GDM1 (cell line): ENCODE results near the gene C11orf65.
"Not testable (repeated sequence)": the region's sequence is repeated elsewhere in the genome, so short reads cannot be mapped to it uniquely, and the experiment has no call there.

ENCODE experiments used
- DNase-seq: peaks from one replicate; lab custom pipeline; 2025; lab: John Stamatoyannopoulos, UW

The C11orf65 gene

GRCh38 chr11:108472681-108473080 lies 5.4 kb upstream of the C11orf65 start:
- DNase-seq: no peak

GRCh38 chr11:108468478-108468864 lies 1.1 kb upstream of the C11orf65 start:
- no peak for DNase-seq

- no peak for DNase-seq
Measured at GRCh38 chr11:108466405-108466804, 924 bp downstream of the C11orf65 start.

GRCh38 chr11:108453207-108453835 lies 14.0 kb downstream of the C11orf65 start:
- DNase-seq: no peak

GRCh38 chr11:108441445-108441844 lies 25.9 kb downstream of the C11orf65 start:
- DNase-seq: not testable (repeated sequence)

- no peak for DNase-seq
Measured at GRCh38 chr11:108436594-108436993, 30.7 kb downstream of the C11orf65 start.

GRCh38 chr11:108435066-108435465 lies 32.3 kb downstream of the C11orf65 start:
- DNase-seq: no peak

- no peak for DNase-seq
Measured at GRCh38 chr11:108432783-108433182, 34.5 kb downstream of the C11orf65 start.

GRCh38 chr11:108431997-108432396 lies 35.3 kb downstream of the C11orf65 start:
- no peak for DNase-seq

GRCh38 chr11:108431370-108431769 lies 36.0 kb downstream of the C11orf65 start:
- no peak for DNase-seq

GRCh38 chr11:108417551-108417950 lies 49.8 kb downstream of the C11orf65 start:
- not testable (repeated sequence) for DNase-seq

- no peak for DNase-seq
Measured at GRCh38 chr11:108414958-108415357, 52.4 kb downstream of the C11orf65 start.

- DNase-seq: no peak
Measured at GRCh38 chr11:108405706-108406105, 61.6 kb downstream of the C11orf65 start.

- no peak for DNase-seq
Measured at GRCh38 chr11:108403052-108403451, 64.3 kb downstream of the C11orf65 start.

- no peak for DNase-seq
Measured at GRCh38 chr11:108402241-108402640, 65.1 kb downstream of the C11orf65 start.

- no peak for DNase-seq
Measured at GRCh38 chr11:108398439-108398838, 68.9 kb downstream of the C11orf65 start.

- DNase-seq: not testable (repeated sequence)
Measured at GRCh38 chr11:108396672-108397071, 70.7 kb downstream of the C11orf65 start.

GRCh38 chr11:108394744-108395284 lies 72.5 kb downstream of the C11orf65 start:
- no peak for DNase-seq

- DNase-seq: no peak
Measured at GRCh38 chr11:108393046-108393445, 74.3 kb downstream of the C11orf65 start.

- DNase-seq: no peak
Measured at GRCh38 chr11:108392353-108392752, 75.0 kb downstream of the C11orf65 start.

GRCh38 chr11:108388576-108388975 lies 78.8 kb downstream of the C11orf65 start:
- DNase-seq: no peak

GRCh38 chr11:108373505-108373904 lies 93.8 kb downstream of the C11orf65 start:
- not testable (repeated sequence) for DNase-seq

GRCh38 chr11:108370990-108371389 lies 96.3 kb downstream of the C11orf65 start:
- DNase-seq: no peak

- no peak for DNase-seq
Measured at GRCh38 chr11:108370315-108370714, 97.0 kb downstream of the C11orf65 start.
